Breast epithelium (tissue), 3 donors: ENCODE measurements around the gene NCR2.

Experiments
- CTCF ChIP-seq, 3 donors: fragments of 450-650 bp; IDR thresholded peaks; one replicate each; pipeline ENCODE4 v1.5.1; 2016 to 2017; ENCODE audit warnings: antibody characterized with exemption in 3 of 3, mild to moderate bottlenecking in 3 of 3, moderate library complexity in 3 of 3
- POLR2A ChIP-seq: fragments of 450-650 bp; IDR thresholded peaks from one replicate; pipeline ENCODE4 v1.6.1; 2016; ENCODE audit warnings: antibody characterized with exemption, mild to moderate bottlenecking, moderate library complexity
- POLR2AphosphoS5 ChIP-seq, 3 donors: sonication (generic); formaldehyde crosslinking; IDR thresholded peaks; one replicate each; pipeline ENCODE4 v1.6.1; 2017; ENCODE audit warnings: antibody characterized with exemption in 3 of 3

- no peak for TF ChIP-seq CTCF (IDR thresholded peaks at IDR 0.05)
- no peak for TF ChIP-seq POLR2AphosphoS5 (IDR thresholded peaks at IDR 0.05)
- TF ChIP-seq POLR2A: no peak
Observed at GRCh38 chr6:41346441-41346840, 11.0 kb downstream of the NCR2 start.
